ENCODE measurements around the gene PPM1L. TPM values are rescaled to one million over a fixed set of nuclear protein-coding genes. Genes with fewer than 3 reads are reported as not detected.

PPM1L gene
- total RNA-seq, 1 experiment from 2014 or later: 7.3 TPM

GRCh38 chr3:160806686-160807085, 50.7 kb downstream of the PPM1L start:
- H3K9me3 Mint-ChIP-seq: no peaks in the 10 kb centered on the region
- H3K4me2 ChIP-seq (ENCODE audit: insufficient read depth, insufficient read length, low read length): no peak overlapping the region
- peaks cover 9 to 19% of the 10 kb centered on the region in 2 experiments for H3K4me1 Mint-ChIP-seq
- H3K27ac Mint-ChIP-seq: no peak overlapping the region; a peak in 1 of 7 replicates
- no peak overlapping the region for H3K4ac ChIP-seq (ENCODE audit: low read depth, low read length)
- H4K5ac ChIP-seq (ENCODE audit: insufficient read length, low read depth, low read length): no peak overlapping the region
- no peaks in the 10 kb centered on the region for H3K27me3 ChIP-seq (ENCODE audit: insufficient read depth, low read length)
- H3K9me3 ChIP-seq (ENCODE audit: control insufficient read depth, low read depth, low read length): no peaks in the 10 kb centered on the region
- no peak overlapping the region for H3K9ac ChIP-seq (ENCODE audit: extremely low read depth, insufficient read length, low read length)
- no peak overlapping the region for H3T11ph ChIP-seq (ENCODE audit: low read length)
- no peak overlapping the region for H2BK15ac ChIP-seq (ENCODE audit: low read depth, low read length)
- H3K56ac ChIP-seq (ENCODE audit: insufficient read length, low read depth, low read length): no peak overlapping the region
- WGBS (ENCODE audit: extremely low coverage, insufficient read length, low lambda C conversion rate): no CpG with 5 or more reads among the region's 3 CpGs
- H3K36me3 Mint-ChIP-seq (ENCODE audit: insufficient read depth in 1 of 3, low read depth in 3 of 3): no peaks in the 10 kb centered on the region
- H2BK20ac ChIP-seq (ENCODE audit: low read depth, low read length, poor library complexity, severe bottlenecking): no peak overlapping the region
- H2BK120ac ChIP-seq (ENCODE audit: low read depth, low read length, poor library complexity, severe bottlenecking): no peak overlapping the region
- H4K91ac ChIP-seq (ENCODE audit: insufficient read length, low read depth, low read length): no peak overlapping the region
- no peak overlapping the region for H3K27ac ChIP-seq (ENCODE audit: insufficient read length, low read depth, low read length)
- no peaks in the 10 kb centered on the region; the same call in 1 of the 2 replicates for H3K79me2 ChIP-seq (ENCODE audit: insufficient read depth, low read length)
- no peak overlapping the region for H4K8ac ChIP-seq (replicated peaks; ENCODE audit: insufficient read length, low read depth, low read length)
- no peak overlapping the region for H3K23ac ChIP-seq (ENCODE audit: insufficient read length, low read depth, low read length)
- no peak overlapping the region for H2BK5ac ChIP-seq (ENCODE audit: insufficient read length, low read length)
- H3K27me3 Mint-ChIP-seq (ENCODE audit: low read depth): no peaks in the 10 kb centered on the region
- H3K23me2 ChIP-seq (ENCODE audit: insufficient read length, low read depth, low read length, poor library complexity, severe bottlenecking): no peaks in the 10 kb centered on the region
- no peak overlapping the region for H3K14ac ChIP-seq (ENCODE audit: insufficient read depth, low read length)
- DNase-seq: no peak
- no peaks in the 10 kb centered on the region for H3K4me1 ChIP-seq (ENCODE audit: insufficient read depth, low read length)
- no peak overlapping the region for H2AK5ac ChIP-seq (ENCODE audit: insufficient read length, low read length)
- no peaks in the 10 kb centered on the region for H4K20me1 ChIP-seq (ENCODE audit: control insufficient read depth, insufficient read depth, insufficient read length)
- TF ChIP-seq CTCF (conservative IDR thresholded peaks at IDR 0.05): no peak
- H2AFZ ChIP-seq (ENCODE audit: low read length): no peak overlapping the region
- H2BK12ac ChIP-seq (ENCODE audit: insufficient read length, low read depth, low read length): no peak overlapping the region
- no peaks in the 10 kb centered on the region for H3K79me1 ChIP-seq (ENCODE audit: insufficient read depth, low read depth, low read length, poor library complexity, severe bottlenecking)
- H3K18ac ChIP-seq (ENCODE audit: insufficient read length, low read depth, low read length): no peak overlapping the region
- H3K4me3 Mint-ChIP-seq: no peak overlapping the region
